IPS-NIHi11 (cell line): ENCODE data around the gene DCUN1D3.
A peak's percentile ranks its signal among the peaks of the same experiment; 100 is the strongest.
"Not testable (repeated sequence)": the region's sequence is repeated elsewhere in the genome, so short reads cannot be mapped to it uniquely, and the experiment has no call there.

Experiments used
- DNase-seq: peaks from one replicate; pipeline ENCODE4 v3.0.0; 2012; ENCODE audit warnings: mixed read lengths, low spot score

The DCUN1D3 gene

GRCh38 chr16:20887207-20887606, 13.0 kb downstream of the DCUN1D3 start:
- DNase-seq, result no peak

DNA sequence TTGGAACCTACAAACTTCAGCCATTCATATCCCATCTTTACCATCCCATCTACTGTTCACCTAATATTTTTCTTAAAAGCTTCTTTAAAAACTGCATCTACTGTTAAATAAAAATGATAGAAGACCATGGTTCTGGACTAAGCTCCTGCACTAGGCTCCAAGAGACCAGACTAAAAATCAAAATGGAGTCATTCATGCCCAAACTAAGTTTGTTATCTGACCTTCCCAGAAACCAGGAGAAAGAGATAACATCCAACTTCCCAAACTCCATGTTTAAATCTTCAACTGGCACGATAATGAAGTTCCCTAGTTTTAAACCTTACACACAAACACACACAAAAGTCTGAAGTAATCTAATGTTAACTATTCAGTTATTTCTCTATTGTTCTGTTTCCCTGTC, 13.8 kb downstream of the DCUN1D3 start:
- no peak for DNase-seq

GRCh38 chr16:20884240-20884556, 16.0 kb downstream of the DCUN1D3 start:
- no peak for DNase-seq

DNA sequence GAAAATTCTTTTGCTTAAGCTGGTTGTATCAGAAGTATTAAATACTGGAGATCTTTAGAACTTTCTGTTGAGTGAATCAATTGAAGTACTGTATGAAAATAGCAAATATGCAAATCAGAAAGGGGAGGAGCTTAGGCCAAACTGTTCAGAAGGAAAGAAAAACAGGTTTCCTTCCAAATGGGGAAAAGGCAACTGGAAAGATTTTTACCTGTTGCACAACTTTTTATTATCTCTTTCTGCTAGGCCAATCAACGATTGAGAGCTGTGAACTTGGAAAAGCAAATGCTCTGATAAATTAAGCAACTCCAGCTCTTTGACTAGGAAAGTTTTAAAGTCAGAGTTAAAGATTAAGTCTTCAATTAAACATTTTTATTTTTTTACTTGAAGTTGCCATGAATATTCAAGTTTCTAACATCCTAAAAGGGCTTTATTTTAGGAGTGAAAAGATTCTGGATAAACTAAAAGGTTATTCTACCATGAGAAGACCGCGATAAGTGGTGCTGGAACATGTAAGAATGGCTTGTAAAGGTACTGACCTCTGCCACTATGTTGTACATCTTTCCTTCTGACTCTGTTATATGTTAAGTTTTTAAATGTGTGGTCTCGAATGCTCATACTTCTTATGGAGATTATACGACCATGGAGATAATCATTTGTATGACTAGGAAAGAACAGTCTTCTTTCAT, 16.5 kb downstream of the DCUN1D3 start:
- DNase-seq, result no peak

GRCh38 chr16:20881503-20881878, 18.7 kb downstream of the DCUN1D3 start:
- DNase-seq, result no peak

GRCh38 chr16:20880867-20881502, 19.2 kb downstream of the DCUN1D3 start:
- DNase-seq, result no peak

DNA sequence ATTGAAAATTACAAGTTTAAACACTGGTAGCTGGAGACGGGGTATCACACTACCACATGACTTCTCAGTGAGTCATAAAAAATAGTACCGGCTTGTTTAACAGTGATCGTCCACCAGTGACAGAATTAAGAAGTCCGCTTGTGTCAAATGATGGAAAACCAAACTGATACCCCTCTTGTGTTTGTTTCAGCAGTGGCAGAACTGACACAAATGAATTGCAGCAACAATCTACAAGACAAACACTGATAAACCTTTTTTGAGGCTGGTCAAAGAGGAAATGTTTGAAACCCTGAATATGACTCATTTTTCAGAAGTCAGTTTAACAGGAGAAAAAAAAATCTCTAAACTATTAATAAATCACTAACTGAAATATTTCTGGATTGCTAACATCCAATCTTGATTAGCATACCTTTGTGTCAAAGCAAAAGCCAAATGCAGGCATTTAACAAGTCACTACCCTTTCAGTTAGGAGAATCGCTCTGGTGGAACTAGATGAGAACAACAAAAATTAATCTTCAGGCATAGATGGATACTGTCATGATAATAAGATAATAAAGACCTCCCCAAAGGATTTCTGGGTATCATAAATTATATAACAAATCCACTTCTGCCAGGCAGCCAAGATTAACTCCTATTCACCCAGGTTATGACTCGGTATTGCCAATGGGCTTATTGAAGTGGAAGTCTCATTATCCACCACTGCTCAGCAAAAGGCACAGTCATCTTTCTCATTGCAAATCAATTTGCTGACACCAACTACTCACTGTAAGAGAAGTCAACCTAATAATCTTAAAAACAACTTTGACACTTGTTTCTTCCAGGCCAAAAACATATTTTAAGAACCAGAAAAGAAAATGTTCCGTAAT, 20.8 kb downstream of the DCUN1D3 start:
- no peak for DNase-seq

DNA sequence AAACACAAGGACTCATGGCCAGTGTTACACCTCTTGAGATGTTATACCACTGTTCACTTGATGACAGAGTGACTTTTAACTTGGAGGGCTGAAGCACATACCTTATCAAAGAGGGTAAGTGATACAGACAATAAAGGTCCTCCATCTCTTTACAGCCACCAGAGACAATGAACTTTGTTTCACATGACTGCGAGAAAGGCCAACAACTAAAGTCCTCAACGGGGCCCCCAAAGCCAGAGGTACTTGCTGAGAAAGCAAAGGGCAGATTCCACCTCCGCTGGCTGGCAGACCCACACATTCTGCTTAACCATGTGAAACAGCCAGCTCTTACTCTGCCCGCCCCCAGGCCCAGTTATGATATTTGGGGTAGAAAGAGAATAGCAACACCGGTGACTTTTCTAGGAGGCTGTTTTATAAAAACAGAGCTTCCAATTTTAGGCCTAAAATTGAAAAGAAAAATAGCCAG, 21.4 kb downstream of the DCUN1D3 start:
- no peak for DNase-seq

GRCh38 chr16:20875355-20875650, 24.9 kb downstream of the DCUN1D3 start:
- DNase-seq, result no peak

DNA sequence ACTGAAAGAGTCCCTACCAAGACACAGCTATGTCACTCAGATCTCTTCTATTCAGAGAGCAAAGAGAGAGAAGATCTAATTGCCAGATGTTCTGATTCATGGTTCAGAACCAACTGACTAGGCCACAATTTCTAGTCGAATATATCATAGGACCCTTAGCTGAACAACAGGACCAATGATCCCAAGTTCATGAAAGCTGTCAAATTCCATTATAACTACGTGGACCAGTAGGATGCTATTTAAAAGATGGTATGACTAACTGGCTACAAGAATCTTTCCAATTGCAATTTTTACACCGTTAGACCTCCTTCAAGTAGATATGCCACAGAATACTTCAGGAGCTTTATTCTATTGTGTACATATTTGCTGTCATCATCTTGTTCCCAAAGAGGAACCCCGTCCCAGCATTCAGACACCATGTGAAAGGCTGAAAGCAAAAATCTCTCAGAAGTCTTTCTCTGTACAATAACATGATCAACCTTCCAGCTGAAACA, 26.0 kb downstream of the DCUN1D3 start:
- no peak for DNase-seq

- no peak for DNase-seq
Observed at GRCh38 chr16:20873331-20873730, 26.8 kb downstream of the DCUN1D3 start.

DNA sequence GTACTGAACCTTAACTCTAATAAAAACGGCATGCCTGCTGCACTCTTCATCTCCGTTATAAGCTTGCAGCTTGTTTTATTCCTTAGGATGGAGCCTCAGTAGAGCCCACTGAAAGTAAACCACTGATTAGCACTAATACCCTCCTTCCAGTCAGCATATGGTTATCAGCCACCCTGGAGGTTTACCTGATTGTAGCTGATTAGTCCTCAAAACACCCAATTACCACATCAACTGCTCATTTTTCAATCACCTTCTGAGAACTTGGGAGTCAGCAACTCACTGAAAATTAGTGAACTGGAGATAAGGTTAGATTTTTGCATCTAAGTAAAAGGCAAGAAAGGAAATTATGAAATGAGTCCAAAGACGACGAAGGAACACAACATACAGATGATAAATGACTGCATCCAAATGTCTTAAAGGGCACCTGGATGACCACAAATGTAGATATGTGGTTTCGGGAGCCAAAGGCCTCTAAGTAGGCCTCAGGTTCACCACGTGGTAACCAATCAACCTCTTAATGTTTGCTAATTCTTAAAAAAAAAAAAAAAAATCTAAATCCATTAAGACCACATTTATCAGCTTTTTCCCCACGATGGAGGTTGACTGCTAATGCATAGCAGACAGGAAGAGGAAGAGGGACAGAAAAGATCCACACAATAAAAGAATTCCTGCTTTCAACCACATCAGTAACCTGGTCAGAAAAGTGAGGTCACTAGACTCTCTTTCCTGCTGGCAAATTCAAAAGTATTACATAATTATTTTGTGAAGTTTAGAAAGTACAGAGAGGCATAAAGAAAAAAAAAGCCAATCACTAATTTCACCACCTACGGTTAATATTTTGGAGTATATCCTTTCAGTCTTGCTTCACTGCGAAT, 28.0 kb downstream of the DCUN1D3 start:
- no peak for DNase-seq

- no peak for DNase-seq
Observed at GRCh38 chr16:20871258-20871657, 28.9 kb downstream of the DCUN1D3 start.

GRCh38 chr16:20870122-20870820, 29.9 kb downstream of the DCUN1D3 start:
- DNase-seq, result no peak

DNA sequence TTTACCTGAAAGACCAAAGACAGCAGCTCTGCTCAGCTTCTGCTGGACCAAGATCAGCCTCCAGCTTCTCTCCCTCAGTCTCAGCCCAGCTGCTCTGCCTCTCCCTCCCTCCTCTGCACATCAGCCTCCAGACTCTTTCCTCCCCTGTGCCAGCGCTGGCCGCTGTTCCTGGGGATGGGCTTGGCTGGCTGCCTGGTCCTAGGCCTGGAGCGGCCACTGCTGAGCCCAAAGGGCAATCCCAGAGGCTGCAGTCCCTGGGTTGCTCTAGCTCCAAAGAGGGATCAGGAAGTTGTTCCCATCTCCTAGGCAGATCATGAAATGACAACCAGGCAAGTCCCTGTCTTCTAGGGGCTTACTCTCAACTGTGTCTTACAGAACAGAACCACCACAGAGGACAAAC, 31.3 kb downstream of the DCUN1D3 start:
- DNase-seq, result peak; percentile 47

DNA sequence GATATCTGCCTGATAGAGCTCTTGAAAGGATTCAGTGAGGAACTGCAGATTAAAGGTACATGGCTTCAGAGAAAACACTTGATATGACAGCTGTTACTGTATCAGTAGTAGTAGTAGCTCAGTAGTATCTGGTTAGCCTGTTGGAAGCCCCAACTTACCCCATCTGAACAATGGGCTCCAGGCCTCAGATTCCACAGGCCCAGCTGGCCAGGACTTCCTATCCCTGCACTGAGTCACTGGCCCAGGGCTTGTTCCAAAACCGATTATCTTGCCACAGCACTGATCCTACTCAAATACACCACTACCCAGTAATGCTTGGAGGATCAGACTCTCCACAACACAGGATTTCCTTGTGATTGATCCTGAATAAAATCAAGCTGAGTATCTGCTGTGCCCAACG, 32.6 kb downstream of the DCUN1D3 start:
- no peak for DNase-seq

DNA sequence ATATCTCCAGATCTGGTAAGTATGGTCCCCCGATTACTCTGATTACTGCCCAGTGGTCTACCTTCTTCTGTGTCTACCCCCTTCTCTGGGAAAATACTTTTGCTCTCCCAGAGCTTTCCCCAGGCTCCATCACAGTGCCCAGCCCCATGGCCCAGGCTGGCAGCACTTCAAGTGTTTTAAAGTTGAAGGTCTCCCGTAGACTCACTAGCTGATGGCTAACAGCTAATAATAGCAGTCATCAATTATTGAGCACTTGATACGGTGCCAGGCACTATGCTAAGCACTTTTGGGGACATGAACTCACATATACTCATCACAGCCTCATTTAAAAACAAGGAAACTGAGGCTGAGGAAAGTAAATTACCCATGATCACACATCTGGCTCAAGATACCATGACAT, 33.4 kb downstream of the DCUN1D3 start:
- DNase-seq, result no peak

DNA sequence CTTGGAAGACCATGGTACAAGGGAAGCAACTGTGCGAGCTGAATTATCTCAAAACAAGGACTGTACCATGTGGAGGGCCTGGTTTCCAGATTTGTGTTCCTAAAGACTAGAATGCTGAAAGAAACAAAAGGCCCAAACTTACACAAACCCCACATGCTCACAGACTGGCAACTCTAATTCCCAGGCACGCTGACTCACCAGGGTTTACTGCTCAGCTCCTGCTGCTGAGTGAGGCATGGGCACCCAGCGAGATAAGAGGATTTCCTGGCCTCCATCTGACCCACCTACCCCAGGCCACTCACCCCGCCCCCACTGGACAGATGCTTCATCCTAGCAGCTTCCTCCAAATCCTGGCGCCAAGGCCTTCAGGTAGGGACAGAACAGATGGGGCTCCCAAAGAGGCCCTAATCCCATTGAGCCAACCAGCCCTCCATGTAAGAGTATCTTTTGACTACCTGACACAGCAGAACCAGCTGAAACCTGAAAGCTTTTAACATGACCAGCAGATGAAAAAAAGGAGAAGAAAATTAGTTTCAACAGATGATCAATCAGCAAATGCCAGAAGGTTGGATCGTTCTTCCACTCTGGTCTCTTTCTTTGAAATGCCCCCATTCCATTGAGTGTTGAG, 33.9 kb downstream of the DCUN1D3 start:
- peak; percentile 28 for DNase-seq

- DNase-seq, result no peak
Observed at GRCh38 chr16:20865420-20866131, 34.6 kb downstream of the DCUN1D3 start.

DNA sequence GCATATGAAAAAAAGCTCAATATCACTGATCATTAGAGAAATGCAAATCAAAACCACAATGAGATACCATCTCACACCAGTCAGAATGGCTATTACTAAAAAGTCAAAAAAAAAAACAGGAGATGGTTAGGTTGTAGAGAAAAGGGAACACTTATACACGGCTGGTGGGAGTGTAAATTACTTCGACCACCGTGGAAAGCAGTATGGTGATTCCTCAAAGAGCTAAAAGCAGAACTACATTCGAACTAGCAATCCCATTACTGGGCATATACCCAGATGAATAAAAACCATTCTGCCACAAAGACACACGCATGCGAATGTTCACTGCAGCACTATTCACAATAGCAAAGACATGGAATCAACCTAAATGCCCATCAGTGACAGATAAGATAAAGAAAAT, 35.8 kb downstream of the DCUN1D3 start:
- DNase-seq, result not testable (repeated sequence)
